Heart right ventricle (tissue), 16 donors: Measurements from ENCODE around the gene PDE1A. TPM values are rescaled to one million over a fixed set of nuclear protein-coding genes. Genes with fewer than 3 reads are reported as not detected.

Source experiments
- ATAC-seq, 8 donors: fragments of 200-7000 bp; cut with Tn5 transposase; one replicate each; pipeline ENCODE4 v1.9.1; 2020; ENCODE audit warnings: mild to moderate bottlenecking in 8 of 8, moderate library complexity in 8 of 8, moderate number of reproducible peaks in 1 of 8
- DNase-seq, 2 donors: peaks; one replicate each; pipeline ENCODE4 v3.0.0-alpha.2; 2020
- H3K27ac ChIP-seq, 10 donors: fragments of 200-600 bp; sonication (generic) in 2 of 10; one replicate each; pipeline versions ENCODE4 v1.5.0 to v1.8.0; 2020 to 2022; ENCODE audit warnings: mild to moderate bottlenecking in 3 of 10
- H3K27me3 ChIP-seq, 7 donors: fragments of 200-600 bp; one replicate each; pipeline ENCODE4 v1.8.0; 2021 to 2022; ENCODE audit warnings: mild to moderate bottlenecking in 2 of 7
- H3K36me3 ChIP-seq, 9 donors: fragments of 200-600 bp; sonication (generic) in 1 of 9; one replicate each; pipeline versions ENCODE4 v1.5.0 to v1.8.0; 2020 to 2022; ENCODE audit warnings: mild to moderate bottlenecking in 2 of 9
- H3K4me1 ChIP-seq, 9 donors: fragments of 200-600 bp; sonication (generic) in 1 of 9; one replicate each; pipeline versions ENCODE4 v1.5.0 to v1.8.0; 2020 to 2022; ENCODE audit warnings: mild to moderate bottlenecking in 4 of 9
- H3K4me3 ChIP-seq, 10 donors: fragments of 200-600 bp; sonication (generic) in 2 of 10; one replicate each; pipeline versions ENCODE4 v1.5.0 to v1.8.0; 2020 to 2022; ENCODE audit warnings: mild to moderate bottlenecking in 7 of 10, moderate library complexity in 2 of 10
- H3K9me3 ChIP-seq, 11 donors: fragments of 200-600 bp in 10 of 11; sonication (generic) in 2 of 11; one replicate each; pipeline versions ENCODE4 v1.5.0 to v1.8.0; 2013 to 2022; ENCODE audit warnings: mild to moderate bottlenecking in 2 of 11, control low read depth in 1 of 11, moderate library complexity in 1 of 11
- WGBS, 2 donors: extraction: QIAGEN DNeasy Blood & Tissue Kit; methylation state at CpG; one replicate each; pipeline ENCODE4 v1.1.7; 2013; ENCODE audit warnings: inconsistent platforms in 1 of 2; 5-methylcytosine and 5-hydroxymethylcytosine counted together
- intact Hi-C, 10 donors: fragments of 100-400 bp; cut with DNase I; formaldehyde crosslinking; loops; one replicate each; pipeline versions ENCODE4 v1.11.1 to v1.14.2; 2022
- polyA plus RNA-seq, 2 donors: library from polyadenylated mRNA; stranded (reverse); fragments of 200-250 nt; gene quantifications; one replicate each; pipeline ENCODE4 v1.2.3, GENCODE V29; 2013
- total RNA-seq, 10 donors: library from RNA; stranded (reverse); fragmentation: NEBNext Ultra II Directional in 3 of 10; extraction: Animal tissue kit (Norgen Biotek cat#: 25700) in 3 of 10; gene quantifications; one replicate each; pipeline versions ENCODE4 v1.2.1 to v1.2.4, GENCODE V29; 2021 to 2023
- TF ChIP-seq, protein P1 (sequence below), 9 donors: fragments of 200-600 bp; sonication (generic) in 2 of 9; IDR thresholded peaks; one replicate each; pipeline versions ENCODE4 v1.5.0 to v1.8.0; 2021 to 2022; ENCODE audit warnings: antibody characterized with exemption in 9 of 9, mild to moderate bottlenecking in 5 of 9, moderate library complexity in 1 of 9
- donor health status: Arrhythmogenic right ventricular cardiomyopathy.
- donor health status: ischemic (EF 13 %, LVEDD 7.1; RV severe dilation, severe dysfunction).
- donor health status: healthy with polysubstance abuse.
- donor health status: DM: no; HTN: yes; CAD: no.
- donor health status: DM: no; HTN: no; CAD: no.
- donor health status: ischemic (EF 25% LVEDD 6.9; RV normal size, moderate dysfunction).
- donor health status: ischemic (EF 25% LVEDD 5.7; RV mildly dilated, moderate dysfunction).
- donor health status: healthy.
- donor health status: DM: yes; HTN: yes; CAD: no.
- donor health status: Ischemic cardiomyopathy.
- donor health status: ischemic (EF 35%, LVEDD 5.7; RV mildly dilated, moderate dysfunction).
- donor health status: nonischemic (EF 11% LVEDD 7.7; RV severe dilation, severe dysfunction).
- donor health status: DM: yes; HTN: yes; CAD: no.
- donor health status: PGD.
- donor health status: ischemic (EF 29% LVEDD 5.4; RV normal size, mild dysfunction).
- donor health status: nonischemic (EF 23%, LVEDD 6.1; RV moderate dilation, normal function).

Gene PDE1A
- total and polyA plus RNA-seq, 12 donors, result 3.6 to 66.7 (median 14.8) TPM

GRCh38 chr2:182167882-182168281, 259.0 kb downstream of the PDE1A start:
- H3K36me3 ChIP-seq, result no peaks in the 10 kb centered on the region
- 77 to 89% methylated on average over 4 of the region's 4 CpGs for WGBS, 2 donors
- ATAC-seq (no peak), DNase-seq (no peak)
- no peak overlapping the region for H3K27ac ChIP-seq
- H3K9me3 ChIP-seq, result no peaks in the 10 kb centered on the region
- no peaks in the 10 kb centered on the region for H3K4me1 ChIP-seq
- no peak overlapping the region for H3K4me3 ChIP-seq
- intact Hi-C loops, result no loop called here
- no peaks in the 10 kb centered on the region for H3K27me3 ChIP-seq
- TF ChIP-seq, protein P1, sequence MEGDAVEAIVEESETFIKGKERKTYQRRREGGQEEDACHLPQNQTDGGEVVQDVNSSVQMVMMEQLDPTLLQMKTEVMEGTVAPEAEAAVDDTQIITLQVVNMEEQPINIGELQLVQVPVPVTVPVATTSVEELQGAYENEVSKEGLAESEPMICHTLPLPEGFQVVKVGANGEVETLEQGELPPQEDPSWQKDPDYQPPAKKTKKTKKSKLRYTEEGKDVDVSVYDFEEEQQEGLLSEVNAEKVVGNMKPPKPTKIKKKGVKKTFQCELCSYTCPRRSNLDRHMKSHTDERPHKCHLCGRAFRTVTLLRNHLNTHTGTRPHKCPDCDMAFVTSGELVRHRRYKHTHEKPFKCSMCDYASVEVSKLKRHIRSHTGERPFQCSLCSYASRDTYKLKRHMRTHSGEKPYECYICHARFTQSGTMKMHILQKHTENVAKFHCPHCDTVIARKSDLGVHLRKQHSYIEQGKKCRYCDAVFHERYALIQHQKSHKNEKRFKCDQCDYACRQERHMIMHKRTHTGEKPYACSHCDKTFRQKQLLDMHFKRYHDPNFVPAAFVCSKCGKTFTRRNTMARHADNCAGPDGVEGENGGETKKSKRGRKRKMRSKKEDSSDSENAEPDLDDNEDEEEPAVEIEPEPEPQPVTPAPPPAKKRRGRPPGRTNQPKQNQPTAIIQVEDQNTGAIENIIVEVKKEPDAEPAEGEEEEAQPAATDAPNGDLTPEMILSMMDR (IDR thresholded peaks at IDR 0.05), result no peak

GRCh38 chr2:182166841-182167240, 260.0 kb downstream of the PDE1A start:
- no peak for ATAC-seq
- intact Hi-C loops, result no loop called here
- Histone ChIP-seq H3K27me3 (no peaks in the 10 kb centered on the region), H3K4me3 (no peak overlapping the region), H3K27ac (no peak overlapping the region), H3K4me1 (no peaks in the 10 kb centered on the region), H3K36me3 (no peaks in the 10 kb centered on the region), H3K9me3 (no peaks in the 10 kb centered on the region)
- DNase-seq, result no peak
- WGBS, 2 donors, result 55 to 66% methylated on average over 2 of the region's 2 CpGs
- TF ChIP-seq, protein P1 (IDR thresholded peaks at IDR 0.05), result no peak

DNA sequence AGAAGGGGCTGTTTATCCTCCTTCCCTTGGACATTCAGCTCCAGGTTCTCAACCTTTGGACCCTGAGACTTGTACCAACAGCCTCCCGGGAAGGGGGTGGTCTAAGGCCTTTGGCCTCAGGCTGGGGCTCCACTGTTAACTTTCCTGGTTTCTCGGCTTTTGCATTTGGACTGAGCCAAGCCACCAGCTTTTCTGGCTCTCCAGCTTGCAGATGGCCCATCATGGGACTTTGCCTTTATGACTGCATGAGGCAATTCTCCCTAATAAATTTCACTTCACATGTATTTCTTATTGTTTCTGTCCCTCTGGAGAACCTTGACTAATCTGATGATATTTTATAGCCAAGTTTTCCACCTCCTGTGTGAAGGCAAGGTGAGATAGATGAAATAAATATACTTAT, 260.4 kb downstream of the PDE1A start:
- DNase-seq (no peak), ATAC-seq (no peak)
- no peaks in the 10 kb centered on the region for H3K27me3 ChIP-seq
- 86 to 94% methylated on average over 2 of the region's 2 CpGs for WGBS, 2 donors
- no peaks in the 10 kb centered on the region for H3K9me3 ChIP-seq
- H3K27ac ChIP-seq, result no peak overlapping the region
- no peak overlapping the region for H3K4me3 ChIP-seq
- H3K4me1 ChIP-seq, result no peaks in the 10 kb centered on the region
- TF ChIP-seq, protein P1 (IDR thresholded peaks at IDR 0.05), result no peak
- intact Hi-C loops, result no loop called here
- H3K36me3 ChIP-seq, result no peaks in the 10 kb centered on the region

GRCh38 chr2:182165202-182165601, 261.6 kb downstream of the PDE1A start:
- no peaks in the 10 kb centered on the region for H3K9me3 ChIP-seq
- H3K27me3 ChIP-seq, result no peaks in the 10 kb centered on the region
- WGBS, 2 donors, result 86 to 89% methylated on average over 2 of the region's 2 CpGs
- no peak for DNase-seq
- no peak overlapping the region for H3K4me3 ChIP-seq
- H3K36me3 ChIP-seq, result no peaks in the 10 kb centered on the region
- H3K4me1 ChIP-seq, result no peaks in the 10 kb centered on the region
- ATAC-seq, result no peak
- intact Hi-C loops, result no loop called here
- H3K27ac ChIP-seq, result no peak overlapping the region
- TF ChIP-seq, protein P1 (IDR thresholded peaks at IDR 0.05), result no peak

DNA sequence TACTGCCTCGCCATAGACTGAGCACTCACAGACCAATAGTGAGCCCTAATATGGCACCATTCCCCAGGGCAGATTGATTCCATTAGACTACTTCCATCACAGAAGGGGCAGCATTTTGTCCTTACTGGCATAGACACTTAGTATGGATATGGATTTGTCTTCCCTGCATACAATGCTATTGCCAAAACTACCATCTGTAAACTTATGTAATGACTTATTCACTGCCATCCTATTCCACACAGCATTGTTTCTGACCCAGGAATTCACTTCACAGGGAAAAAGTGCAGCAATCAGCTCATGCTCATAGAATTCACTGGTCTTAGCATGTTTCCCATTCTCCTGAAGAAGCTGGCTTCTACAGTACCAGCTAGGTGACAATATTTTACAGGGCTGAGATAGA, 262.1 kb downstream of the PDE1A start:
- WGBS, 2 donors, result 79 to 83% methylated on average over 1 of the region's 1 CpG

More for the DNA sequence above, 262.1 kb downstream of the PDE1A start:
- no peak overlapping the region for H3K4me3 ChIP-seq
- ATAC-seq (no peak), DNase-seq (no peak)
- H3K36me3 ChIP-seq, result no peaks in the 10 kb centered on the region
- H3K4me1 ChIP-seq, result no peaks in the 10 kb centered on the region
- H3K27ac ChIP-seq, result no peak overlapping the region
- intact Hi-C loops, result no loop called here
- TF ChIP-seq, protein P1 (IDR thresholded peaks at IDR 0.05), result no peak
- no peaks in the 10 kb centered on the region for H3K27me3 ChIP-seq
- no peaks in the 10 kb centered on the region for H3K9me3 ChIP-seq
